Ectodermal cell (in vitro differentiated cells): ENCODE data around the gene MAGI2.

Experiments used
- H3K27ac ChIP-seq: 2 replicates; pipeline ENCODE4 v1.7.0; 2013; ENCODE audit warnings: mild to moderate bottlenecking, low read depth, low read length; ENCODE audit not compliant: insufficient read depth, poor library complexity, severe bottlenecking
- H3K27me3 ChIP-seq: 2 replicates; pipeline ENCODE4 v1.7.0; 2013; ENCODE audit warnings: mild to moderate bottlenecking, low read length; ENCODE audit not compliant: insufficient read depth, control insufficient read depth, poor library complexity, severe bottlenecking
- H3K36me3 ChIP-seq: one replicate; pipeline ENCODE4 v1.7.0; 2013; ENCODE audit warnings: low read length; ENCODE audit not compliant: control insufficient read depth, insufficient read depth
- H3K4me1 ChIP-seq: one replicate; pipeline ENCODE4 v1.7.0; 2013; ENCODE audit warnings: low read length; ENCODE audit not compliant: control insufficient read depth, insufficient read depth
- H3K4me3 ChIP-seq: 2 replicates; pipeline ENCODE4 v1.7.0; 2013; ENCODE audit warnings: low read depth, low read length, control low read depth; ENCODE audit not compliant: insufficient read depth
- H3K9me3 ChIP-seq: 2 replicates; pipeline ENCODE4 v1.7.0; 2013; ENCODE audit warnings: mild to moderate bottlenecking, low read length, moderate library complexity; ENCODE audit not compliant: control insufficient read depth
- WGBS, 2 experiments: methylation state at CpG; one replicate each; pipeline ENCODE4 v1.1.7; 2013; ENCODE audit warnings: missing lambda C conversion rate in 2 of 2; 5-methylcytosine and 5-hydroxymethylcytosine counted together

The MAGI2 gene

GRCh38 chr7:79245623-79246249, 207.7 kb downstream of the MAGI2 start:
- no peaks in the 10 kb centered on the region for H3K27me3 ChIP-seq
- H3K36me3 ChIP-seq: no peaks in the 10 kb centered on the region
- no peaks in the 10 kb centered on the region for H3K9me3 ChIP-seq
- 89 to 93% methylated on average over 4 of the region's 4 CpGs for WGBS, 2 experiments
- H3K27ac ChIP-seq: no peak overlapping the region
- no peak overlapping the region for H3K4me3 ChIP-seq
- no peaks in the 10 kb centered on the region for H3K4me1 ChIP-seq

- Histone ChIP-seq H3K27me3 (no peaks in the 10 kb centered on the region), H3K9me3 (no peaks in the 10 kb centered on the region), H3K27ac (no peak overlapping the region), H3K4me1 (peaks cover 4% of the 10 kb centered on the region), H3K36me3 (no peaks in the 10 kb centered on the region), H3K4me3 (no peak overlapping the region)
- 92 to 95% methylated on average over 1 of the region's 1 CpG for WGBS, 2 experiments
Measured at GRCh38 chr7:79244482-79244881, 209.0 kb downstream of the MAGI2 start.

- WGBS, 2 experiments: 90 to 95% methylated on average over 1 of the region's 1 CpG
- Histone ChIP-seq H3K27me3 (no peaks in the 10 kb centered on the region), H3K36me3 (no peaks in the 10 kb centered on the region), H3K27ac (no peak overlapping the region), H3K4me3 (no peak overlapping the region), H3K9me3 (no peaks in the 10 kb centered on the region), H3K4me1 (peaks cover 5% of the 10 kb centered on the region)
Measured at GRCh38 chr7:79241288-79242060, 212.0 kb downstream of the MAGI2 start.

DNA sequence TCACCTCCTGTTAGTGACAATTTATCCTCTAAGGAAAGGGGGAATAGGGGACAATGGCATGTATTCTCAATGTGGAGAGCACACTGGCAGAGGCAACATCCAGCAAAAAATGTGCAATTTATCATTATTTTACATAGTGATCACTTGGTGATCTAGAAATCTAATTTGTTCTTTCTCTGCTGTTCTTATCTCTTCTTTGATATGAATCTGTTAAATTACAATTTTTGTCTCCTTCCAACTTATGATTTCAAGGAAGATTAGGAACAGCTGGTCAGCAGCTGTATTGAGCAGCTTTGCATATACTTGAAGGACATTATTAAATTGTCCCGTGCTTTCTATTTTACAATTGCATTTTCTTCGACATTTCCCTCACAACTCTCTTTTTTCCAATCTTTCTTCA, 213.1 kb downstream of the MAGI2 start:
- Histone ChIP-seq H3K9me3 (no peaks in the 10 kb centered on the region), H3K4me3 (no peak overlapping the region), H3K27me3 (no peaks in the 10 kb centered on the region), H3K27ac (no peak overlapping the region), H3K36me3 (no peaks in the 10 kb centered on the region), H3K4me1 (peaks cover 5% of the 10 kb centered on the region)
- WGBS, 2 experiments: 94 to 95% methylated on average over 2 of the region's 2 CpGs

DNA sequence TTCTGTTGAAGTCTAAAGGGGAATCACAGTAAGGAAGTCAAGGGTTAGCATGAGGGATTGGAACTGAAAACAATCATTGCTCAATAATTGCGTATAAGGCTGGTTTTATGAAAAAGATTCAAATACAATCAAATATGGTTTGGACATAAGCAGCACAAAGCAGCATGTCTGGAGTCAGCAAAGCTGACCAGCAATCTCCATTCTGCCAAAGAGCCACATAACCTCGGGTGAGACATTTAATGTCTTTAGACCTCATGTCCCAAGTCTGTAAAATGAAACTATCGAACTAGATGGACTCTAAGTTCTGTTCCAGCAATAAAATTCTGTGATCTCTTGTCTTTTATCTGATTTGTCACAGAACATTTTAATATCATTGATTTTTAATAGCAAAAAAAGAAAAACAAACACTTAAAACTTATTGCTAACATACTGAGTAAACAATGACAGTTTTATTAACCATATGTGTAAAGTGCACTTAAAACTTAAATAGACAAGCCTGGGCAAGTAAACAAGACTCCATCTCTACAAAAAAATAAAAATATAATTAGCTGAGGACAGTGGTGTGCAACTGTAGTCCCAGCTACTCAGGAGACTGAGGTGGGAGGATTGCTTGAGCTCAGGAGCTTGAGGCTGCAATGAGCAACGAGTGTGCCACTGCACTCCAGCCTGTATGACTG, 217.0 kb downstream of the MAGI2 start:
- Histone ChIP-seq H3K4me3 (no peak overlapping the region), H3K9me3 (no peaks in the 10 kb centered on the region), H3K27me3 (no peaks in the 10 kb centered on the region), H3K4me1 (peaks cover 5% of the 10 kb centered on the region), H3K27ac (no peak overlapping the region), H3K36me3 (no peaks in the 10 kb centered on the region)
- WGBS, 2 experiments: 93 to 94% methylated on average over 4 of the region's 4 CpGs

GRCh38 chr7:79227044-79227443, 226.4 kb downstream of the MAGI2 start:
- H3K9me3 ChIP-seq: no peaks in the 10 kb centered on the region
- WGBS, 2 experiments: 83 to 89% methylated on average over 1 of the region's 1 CpG

DNA sequence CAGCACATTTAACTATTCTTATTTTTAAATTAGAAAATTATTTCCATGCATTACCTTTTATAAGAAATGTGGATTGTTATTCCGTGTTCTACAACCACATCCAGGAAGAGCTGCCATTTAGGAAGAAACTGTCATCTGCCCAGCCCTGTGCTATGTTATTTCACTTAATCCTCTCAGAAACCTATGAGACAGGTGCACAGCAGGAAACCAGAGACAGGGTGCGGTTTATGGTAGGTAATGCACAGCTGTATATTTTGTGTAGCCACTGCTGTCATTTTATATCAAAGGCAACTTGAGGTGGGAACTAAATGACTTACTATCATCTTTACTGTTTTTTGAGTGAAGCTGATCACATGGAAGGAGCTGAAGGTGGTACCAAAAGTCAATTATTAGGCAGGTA, 232.3 kb downstream of the MAGI2 start:
- Histone ChIP-seq H3K36me3 (no peaks in the 10 kb centered on the region), H3K4me3 (no peak overlapping the region), H3K9me3 (no peaks in the 10 kb centered on the region), H3K27me3 (no peaks in the 10 kb centered on the region), H3K27ac (no peak overlapping the region), H3K4me1 (no peaks in the 10 kb centered on the region)
- WGBS, 2 experiments: 87 to 100% methylated on average over 2 of the region's 2 CpGs

More at GRCh38 chr7:79227044-79227443, 226.4 kb downstream of the MAGI2 start:
- H3K4me1 ChIP-seq: no peaks in the 10 kb centered on the region
- no peaks in the 10 kb centered on the region for H3K27me3 ChIP-seq
- H3K36me3 ChIP-seq: no peaks in the 10 kb centered on the region
- H3K27ac ChIP-seq: no peak overlapping the region
- no peak overlapping the region for H3K4me3 ChIP-seq

GRCh38 chr7:79217976-79218626, 235.4 kb downstream of the MAGI2 start:
- H3K4me3 ChIP-seq: no peak overlapping the region
- H3K36me3 ChIP-seq: no peaks in the 10 kb centered on the region
- no peaks in the 10 kb centered on the region for H3K4me1 ChIP-seq
- 95 to 99% methylated on average over 4 of the region's 5 CpGs for WGBS, 2 experiments
- no peak overlapping the region for H3K27ac ChIP-seq
- no peaks in the 10 kb centered on the region for H3K9me3 ChIP-seq
- no peaks in the 10 kb centered on the region for H3K27me3 ChIP-seq

DNA sequence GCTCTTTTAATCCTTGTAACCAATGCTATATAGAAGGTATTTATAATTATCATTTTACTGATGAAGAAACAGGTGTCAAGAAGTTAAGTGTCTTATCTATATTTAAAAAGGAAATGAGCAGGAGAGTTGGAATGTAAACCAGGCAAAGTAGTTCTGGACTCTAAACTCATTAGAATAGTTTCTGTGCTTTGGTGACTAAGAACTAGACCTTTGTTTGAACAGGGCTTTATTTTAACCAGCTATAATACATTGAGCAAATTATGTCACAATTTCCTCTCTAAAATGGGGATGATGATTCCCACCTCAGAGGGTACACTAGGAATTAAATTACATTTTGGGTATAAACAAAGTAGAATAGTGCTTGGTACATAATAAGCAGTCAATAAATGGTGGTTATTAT, 236.0 kb downstream of the MAGI2 start:
- Histone ChIP-seq H3K9me3 (no peaks in the 10 kb centered on the region), H3K4me3 (no peak overlapping the region), H3K27me3 (no peaks in the 10 kb centered on the region), H3K36me3 (no peaks in the 10 kb centered on the region), H3K4me1 (no peaks in the 10 kb centered on the region), H3K27ac (no peak overlapping the region)

DNA sequence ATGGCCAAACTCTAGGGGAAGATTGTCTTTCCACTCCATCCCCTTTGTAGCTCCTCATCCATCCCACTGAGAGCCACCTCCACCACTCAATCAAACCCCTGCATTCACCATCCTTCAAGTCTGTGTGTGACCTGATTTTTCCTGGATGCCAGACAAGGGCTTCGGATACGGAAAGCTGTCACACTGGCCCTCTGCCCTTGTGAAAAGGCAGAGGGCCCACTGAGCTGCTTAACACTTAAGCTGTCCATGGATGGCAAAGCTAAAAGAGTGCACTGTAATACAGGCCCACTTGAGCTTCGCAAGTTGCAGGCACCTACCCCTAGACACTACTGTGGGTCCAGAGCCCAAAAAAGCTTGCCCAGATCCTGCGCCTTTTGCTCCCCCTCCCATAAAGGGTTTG, 237.2 kb downstream of the MAGI2 start:
- no peaks in the 10 kb centered on the region for H3K27me3 ChIP-seq
- H3K4me3 ChIP-seq: no peak overlapping the region
- no peaks in the 10 kb centered on the region for H3K9me3 ChIP-seq
- WGBS, 2 experiments: 91 to 93% methylated on average over 4 of the region's 4 CpGs
- H3K36me3 ChIP-seq: no peaks in the 10 kb centered on the region
- H3K27ac ChIP-seq: no peak overlapping the region
- H3K4me1 ChIP-seq: no peaks in the 10 kb centered on the region
